GM19452 (cell line): ENCODE measurements around the gene TLX3.
"Not testable (repeated sequence)": the region's sequence is repeated elsewhere in the genome, so short reads cannot be mapped to it uniquely, and the experiment has no call there.

ENCODE experiments used
- ATAC-seq: cut with Tn5 transposase; IDR thresholded peaks from one replicate; pipeline ENCODE4 v1.9.1; 2021; ENCODE audit not compliant: unreplicated experiment

Gene TLX3

GRCh38 chr5:171322527-171322926 lies 13.5 kb downstream of the TLX3 start:
- ATAC-seq: no peak

- ATAC-seq: no peak
These were observed 14.0 kb downstream of the TLX3 start for GRCh38 chr5:171323007-171323406.

- no peak for ATAC-seq
These were observed 15.0 kb downstream of the TLX3 start for GRCh38 chr5:171323806-171324632.

GRCh38 chr5:171330021-171330420 lies 21.0 kb downstream of the TLX3 start:
- ATAC-seq: no peak

- no peak for ATAC-seq
These were observed 26.6 kb downstream of the TLX3 start for GRCh38 chr5:171335616-171336015.

GRCh38 chr5:171336521-171337209 lies 27.6 kb downstream of the TLX3 start:
- ATAC-seq: no peak

- no peak for ATAC-seq
These were observed 28.1 kb downstream of the TLX3 start for GRCh38 chr5:171337210-171337569.

GRCh38 chr5:171340042-171340441 lies 31.0 kb downstream of the TLX3 start:
- ATAC-seq: no peak

GRCh38 chr5:171340491-171340890 lies 31.4 kb downstream of the TLX3 start:
- ATAC-seq: no peak

- ATAC-seq: no peak
These were observed 33.5 kb downstream of the TLX3 start for GRCh38 chr5:171342362-171343111.

- ATAC-seq: no peak
These were observed 36.0 kb downstream of the TLX3 start for GRCh38 chr5:171344936-171345608.

- ATAC-seq: no peak
These were observed 42.6 kb downstream of the TLX3 start for GRCh38 chr5:171351536-171352073.

- ATAC-seq: peak; percentile 97
These were observed 46.3 kb downstream of the TLX3 start for GRCh38 chr5:171355302-171355724.

GRCh38 chr5:171357843-171358242 lies 48.8 kb downstream of the TLX3 start:
- ATAC-seq: no peak

GRCh38 chr5:171361151-171361550 lies 52.1 kb downstream of the TLX3 start:
- ATAC-seq: not testable (repeated sequence)
